Uterus (tissue), 4 donors: ENCODE data around the gene LSS. TPM values are rescaled to one million over a fixed set of nuclear protein-coding genes. Genes with fewer than 3 reads are reported as not detected.

Source experiments
- DNase-seq, 2 donors: peaks; one replicate each; pipeline ENCODE4 v3.0.0-alpha.2; 2019 to 2020
- H3K27ac ChIP-seq, 2 donors: fragments of 200-600 bp; sonication (generic); 1 replicate in 1 of 2; 2 replicates in 1 of 2; pipeline ENCODE4 v1.5.1; 2016 to 2018
- H3K27me3 ChIP-seq, 2 donors: fragments of 200-600 bp; sonication (generic); one replicate each; pipeline ENCODE4 v1.5.1; 2018 to 2019; ENCODE audit warnings: control low read depth in 1 of 2
- H3K36me3 ChIP-seq, 2 donors: fragments of 200-600 bp; sonication (generic); one replicate each; pipeline ENCODE4 v1.5.1; 2019; ENCODE audit warnings: control low read depth in 1 of 2
- H3K4me1 ChIP-seq, 2 donors: fragments of 200-600 bp; sonication (generic); one replicate each; pipeline ENCODE4 v1.5.1; 2018 to 2019; ENCODE audit warnings: control low read depth in 1 of 2
- H3K4me3 ChIP-seq, 2 donors: fragments of 200-600 bp; sonication (generic); 1 replicate in 1 of 2; 2 replicates in 1 of 2; pipeline ENCODE4 v1.5.1; 2018 to 2019; ENCODE audit warnings: mild to moderate bottlenecking in 1 of 2
- H3K9me3 ChIP-seq, 2 donors: fragments of 200-600 bp; sonication (generic); one replicate each; pipeline ENCODE4 v1.5.1; 2019; ENCODE audit warnings: control low read depth in 1 of 2
- CTCF ChIP-seq, 4 experiments: fragments of 200-600 bp in 2 of 4; fragments of 450-650 bp in 2 of 4; sonication (generic) in 2 of 4; IDR thresholded peaks; one replicate each; pipeline ENCODE4 v1.5.1; 2016 to 2019; ENCODE audit warnings: antibody characterized with exemption in 4 of 4, mild to moderate bottlenecking in 2 of 4, moderate library complexity in 1 of 4
- POLR2A ChIP-seq, 2 donors: fragments of 450-650 bp; IDR thresholded peaks; one replicate each; pipeline ENCODE4 v1.6.1; 2016; ENCODE audit warnings: antibody characterized with exemption in 2 of 2, mild to moderate bottlenecking in 1 of 2, moderate library complexity in 1 of 2
- intact Hi-C: fragments of 100-400 bp; cut with DNase I; formaldehyde crosslinking; loops from one replicate; pipeline ENCODE4 v1.15.1; 2023; ENCODE audit warnings: low total_unique reads
- total RNA-seq, 4 donors: library from RNA; depleted of rRNA in 3 of 4; stranded (reverse); fragments of >200 nt in 3 of 4; gene quantifications; one replicate each; pipeline versions ENCODE4 v1.1.0 to v1.2.4, GENCODE V29; 2014 to 2023
- donor health status: DM: yes; HTN: yes; CAD: no.

LSS gene
- total RNA-seq, 4 donors from 2014 or later: 35.4 to 94.0 (median 41.5) TPM

- H3K4me1 ChIP-seq: peaks cover 0 to 4% of the 10 kb centered on the region in 2 donors
- no peak for TF ChIP-seq CTCF (IDR thresholded peaks at IDR 0.05)
- no peak for TF ChIP-seq POLR2A (IDR thresholded peaks at IDR 0.05)
- no peak overlapping the region for H3K4me3 ChIP-seq
- H3K27me3 ChIP-seq: no peaks in the 10 kb centered on the region
- intact Hi-C loops: no loop called here
- peak in 1 of 2 donors; percentile 15 for DNase-seq
- H3K9me3 ChIP-seq: no peaks in the 10 kb centered on the region
- no peak overlapping the region for H3K27ac ChIP-seq
- no peaks in the 10 kb centered on the region for H3K36me3 ChIP-seq
Observed at GRCh38 chr21:46154155-46154954, 74.2 kb downstream of the LSS start.

- Histone ChIP-seq H3K36me3 (no peaks in the 10 kb centered on the region), H3K27ac (peak overlapping the region in 1 of 2 donors; percentile 50), H3K27me3 (no peaks in the 10 kb centered on the region), H3K9me3 (no peaks in the 10 kb centered on the region), H3K4me1 (peaks cover 0 to 4% of the 10 kb centered on the region in 2 donors), H3K4me3 (no peak overlapping the region)
- DNase-seq: peak; percentile 51 to 74
- peak; percentile 65 to 75 (median 66) for TF ChIP-seq CTCF (IDR thresholded peaks at IDR 0.05)
- TF ChIP-seq POLR2A (IDR thresholded peaks at IDR 0.05): no peak
- intact Hi-C loops: no loop called here
Observed at GRCh38 chr21:46153247-46154154, 75.1 kb downstream of the LSS start.

GRCh38 chr21:46152927-46153246 is 75.7 kb downstream of the LSS start:
- peaks cover 0 to 4% of the 10 kb centered on the region in 2 donors for H3K4me1 ChIP-seq
- no peak overlapping the region for H3K4me3 ChIP-seq
- H3K27ac ChIP-seq: no peak overlapping the region
- no peaks in the 10 kb centered on the region for H3K36me3 ChIP-seq
- TF ChIP-seq POLR2A (IDR thresholded peaks at IDR 0.05) (no peak), CTCF (IDR thresholded peaks at IDR 0.05) (no peak)
- no peaks in the 10 kb centered on the region for H3K9me3 ChIP-seq
- H3K27me3 ChIP-seq: no peaks in the 10 kb centered on the region
- intact Hi-C loops: no loop called here
- no peak for DNase-seq

GRCh38 chr21:46151989-46152926 is 76.3 kb downstream of the LSS start:
- intact Hi-C loops: no loop called here

More at GRCh38 chr21:46151989-46152926, 76.3 kb downstream of the LSS start:
- peak in 1 of 2 donors; percentile 14 for DNase-seq
- Histone ChIP-seq H3K4me1 (peaks cover 0 to 4% of the 10 kb centered on the region in 2 donors), H3K4me3 (no peak overlapping the region), H3K27ac (no peak overlapping the region), H3K9me3 (no peaks in the 10 kb centered on the region), H3K36me3 (no peaks in the 10 kb centered on the region), H3K27me3 (no peaks in the 10 kb centered on the region)
- TF ChIP-seq POLR2A (IDR thresholded peaks at IDR 0.05) (no peak), CTCF (IDR thresholded peaks at IDR 0.05) (no peak)
